ENCODE measurements around the gene MED13L.

DNA sequence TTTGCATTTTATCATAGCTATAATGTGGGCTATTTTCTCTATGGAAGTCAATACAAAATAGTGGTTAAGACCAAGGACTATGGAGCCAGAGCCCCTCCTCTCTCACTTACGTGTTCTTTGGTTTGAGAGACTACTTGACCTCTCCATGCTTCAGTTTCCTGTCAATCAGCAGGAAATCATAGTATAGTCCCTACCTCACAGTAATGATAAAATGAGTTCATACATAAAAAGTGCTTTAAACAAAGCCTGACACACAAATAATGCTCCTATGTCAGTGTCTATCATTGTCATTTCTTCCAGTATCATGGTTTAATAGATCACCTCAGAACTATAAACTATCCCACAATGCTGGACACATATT lies 90.4 kb downstream of the MED13L start:
- no peak for TF ChIP-seq EZH2 (IDR thresholded peaks at IDR 0.05; ENCODE audit: borderline replicate concordance, insufficient read depth, low read depth, low read length, poor library complexity, severe bottlenecking)
- TF ChIP-seq, protein P1, sequence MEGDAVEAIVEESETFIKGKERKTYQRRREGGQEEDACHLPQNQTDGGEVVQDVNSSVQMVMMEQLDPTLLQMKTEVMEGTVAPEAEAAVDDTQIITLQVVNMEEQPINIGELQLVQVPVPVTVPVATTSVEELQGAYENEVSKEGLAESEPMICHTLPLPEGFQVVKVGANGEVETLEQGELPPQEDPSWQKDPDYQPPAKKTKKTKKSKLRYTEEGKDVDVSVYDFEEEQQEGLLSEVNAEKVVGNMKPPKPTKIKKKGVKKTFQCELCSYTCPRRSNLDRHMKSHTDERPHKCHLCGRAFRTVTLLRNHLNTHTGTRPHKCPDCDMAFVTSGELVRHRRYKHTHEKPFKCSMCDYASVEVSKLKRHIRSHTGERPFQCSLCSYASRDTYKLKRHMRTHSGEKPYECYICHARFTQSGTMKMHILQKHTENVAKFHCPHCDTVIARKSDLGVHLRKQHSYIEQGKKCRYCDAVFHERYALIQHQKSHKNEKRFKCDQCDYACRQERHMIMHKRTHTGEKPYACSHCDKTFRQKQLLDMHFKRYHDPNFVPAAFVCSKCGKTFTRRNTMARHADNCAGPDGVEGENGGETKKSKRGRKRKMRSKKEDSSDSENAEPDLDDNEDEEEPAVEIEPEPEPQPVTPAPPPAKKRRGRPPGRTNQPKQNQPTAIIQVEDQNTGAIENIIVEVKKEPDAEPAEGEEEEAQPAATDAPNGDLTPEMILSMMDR (IDR thresholded peaks at IDR 0.05) = no peak

Data from B cell (primary cell).